Fibroblast of villous mesenchyme (primary cell): ENCODE results near the gene ADGRF1. TPM values are rescaled to one million over a fixed set of nuclear protein-coding genes. Genes with fewer than 3 reads are reported as not detected.
"Not testable (repeated sequence)": the region's sequence is repeated elsewhere in the genome, so short reads cannot be mapped to it uniquely, and the experiment has no call there.

Experiments
- DNase-seq: peaks from one replicate; pipeline ENCODE4 v3.0.0-alpha.2; 2010; ENCODE audit warnings: low read depth
- H3K4me3 ChIP-seq: 2 replicates; pipeline ENCODE4 v1.5.1; 2011; ENCODE audit warnings: low read depth, mild to moderate bottlenecking, low read length
- total RNA-seq: library from RNA; depleted of rRNA; stranded (reverse); fragments of >200 nt; gene quantifications from 2 replicates; pipeline ENCODE4 v1.2.3, GENCODE V29; 2012
- TF ChIP-seq, protein P1 (sequence below): IDR thresholded peaks from 2 replicates; pipeline ENCODE4 v1.5.1; 2012; ENCODE audit warnings: low read depth, mild to moderate bottlenecking, low read length; ENCODE audit not compliant: insufficient read depth

Gene ADGRF1
- total RNA-seq, 1 donor: under 0.01 TPM

DNA sequence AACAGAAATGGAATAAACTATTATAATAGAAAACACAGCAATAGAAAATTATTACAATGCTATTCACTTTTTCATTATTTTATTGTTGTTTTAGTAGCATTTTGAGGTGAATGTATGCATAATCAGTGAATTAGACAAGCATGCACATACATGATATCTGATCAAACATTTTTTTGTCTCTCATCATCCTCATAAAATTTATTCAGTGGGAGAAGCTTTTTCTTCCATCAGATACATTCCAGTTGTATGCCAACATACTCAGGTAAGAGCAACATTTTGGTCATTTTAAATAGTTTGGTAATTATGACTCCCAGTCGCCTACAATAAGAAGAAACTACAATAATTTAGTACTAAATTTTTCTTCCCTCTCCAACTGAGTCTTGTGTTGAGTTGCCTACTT lies 44.5 kb downstream of the ADGRF1 start:
- TF ChIP-seq, protein P1, sequence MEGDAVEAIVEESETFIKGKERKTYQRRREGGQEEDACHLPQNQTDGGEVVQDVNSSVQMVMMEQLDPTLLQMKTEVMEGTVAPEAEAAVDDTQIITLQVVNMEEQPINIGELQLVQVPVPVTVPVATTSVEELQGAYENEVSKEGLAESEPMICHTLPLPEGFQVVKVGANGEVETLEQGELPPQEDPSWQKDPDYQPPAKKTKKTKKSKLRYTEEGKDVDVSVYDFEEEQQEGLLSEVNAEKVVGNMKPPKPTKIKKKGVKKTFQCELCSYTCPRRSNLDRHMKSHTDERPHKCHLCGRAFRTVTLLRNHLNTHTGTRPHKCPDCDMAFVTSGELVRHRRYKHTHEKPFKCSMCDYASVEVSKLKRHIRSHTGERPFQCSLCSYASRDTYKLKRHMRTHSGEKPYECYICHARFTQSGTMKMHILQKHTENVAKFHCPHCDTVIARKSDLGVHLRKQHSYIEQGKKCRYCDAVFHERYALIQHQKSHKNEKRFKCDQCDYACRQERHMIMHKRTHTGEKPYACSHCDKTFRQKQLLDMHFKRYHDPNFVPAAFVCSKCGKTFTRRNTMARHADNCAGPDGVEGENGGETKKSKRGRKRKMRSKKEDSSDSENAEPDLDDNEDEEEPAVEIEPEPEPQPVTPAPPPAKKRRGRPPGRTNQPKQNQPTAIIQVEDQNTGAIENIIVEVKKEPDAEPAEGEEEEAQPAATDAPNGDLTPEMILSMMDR: no peak
- H3K4me3 ChIP-seq: no peak overlapping the region
- DNase-seq: no peak

DNA sequence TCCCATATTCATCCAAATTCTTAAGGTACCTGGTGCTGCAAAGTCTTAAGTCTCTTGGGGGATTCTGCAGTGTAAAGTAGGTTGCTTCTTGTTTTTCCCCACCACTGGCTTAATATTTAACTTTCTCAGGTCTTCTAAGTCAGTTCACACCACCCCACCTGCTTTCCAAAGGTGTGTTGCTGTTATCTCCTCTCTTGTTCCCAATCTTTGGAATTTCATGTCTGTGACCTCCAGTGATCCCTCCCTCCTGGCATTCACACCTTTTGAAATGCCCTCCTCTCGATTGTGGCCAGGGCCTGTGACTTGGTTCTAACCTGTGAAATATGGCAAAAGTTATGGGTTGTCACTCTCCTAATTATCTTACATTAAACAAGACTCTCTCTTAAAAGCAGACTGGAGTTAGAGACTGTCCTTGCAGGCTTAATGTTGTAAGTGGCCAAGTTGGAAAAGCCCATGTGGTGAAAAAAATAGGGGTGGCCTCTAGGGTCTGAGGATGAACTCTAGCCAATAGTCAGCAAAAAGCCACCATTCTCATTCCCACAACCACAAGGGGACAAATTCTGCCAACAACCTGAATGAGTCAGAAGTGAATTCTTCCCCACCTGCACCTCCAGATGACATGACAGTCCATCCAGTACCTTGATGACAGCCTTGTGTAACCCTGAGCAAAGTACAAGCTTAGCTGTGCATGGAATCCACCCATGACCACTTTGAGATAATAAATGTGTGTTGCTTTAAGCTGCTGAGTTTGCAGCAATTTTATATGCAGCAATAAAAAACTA lies 45.1 kb downstream of the ADGRF1 start:
- H3K4me3 ChIP-seq: no peak overlapping the region
- TF ChIP-seq, protein P1: no peak
- no peak for DNase-seq

DNA sequence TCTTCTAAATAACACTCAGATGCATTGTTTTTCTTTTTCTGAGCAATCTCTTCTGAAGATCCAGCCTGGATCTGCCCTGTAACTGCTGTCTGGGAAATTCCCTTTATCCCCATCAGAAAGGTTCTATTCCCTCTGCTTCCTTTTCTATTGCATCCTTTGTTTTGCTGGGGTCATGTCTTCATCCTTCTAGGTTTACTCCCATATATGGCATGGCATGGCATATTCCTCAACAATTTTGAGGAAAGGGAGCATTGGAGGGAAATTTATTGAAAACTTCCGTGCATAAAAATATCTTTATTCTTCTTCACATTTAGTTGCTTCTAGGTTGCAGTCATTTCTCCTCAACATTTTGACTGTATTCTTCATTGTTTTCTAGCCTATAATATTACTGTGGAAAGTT lies 47.2 kb downstream of the ADGRF1 start:
- no peak overlapping the region for H3K4me3 ChIP-seq
- no peak for DNase-seq
- TF ChIP-seq, protein P1: no peak

DNA sequence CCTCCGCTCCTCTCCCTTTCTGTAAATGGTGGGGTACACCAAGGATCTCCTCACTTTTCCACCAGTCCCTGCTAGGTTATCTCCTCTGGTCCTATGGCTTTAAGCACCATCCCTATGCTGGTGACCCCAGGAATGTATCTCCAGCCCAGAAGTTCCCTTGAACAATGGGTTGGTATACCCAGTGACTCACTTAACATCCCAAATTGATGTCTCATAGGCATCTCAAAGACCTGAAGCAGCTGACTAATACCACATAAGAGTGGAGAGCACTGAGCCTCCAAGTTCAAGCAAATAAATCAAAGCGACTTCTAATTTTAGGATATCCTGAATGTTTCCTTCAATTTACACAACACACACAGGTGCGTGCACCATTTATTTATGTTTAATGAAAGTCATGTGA lies 48.3 kb downstream of the ADGRF1 start:
- peak; percentile 15 for DNase-seq
- no peak overlapping the region for H3K4me3 ChIP-seq
- TF ChIP-seq, protein P1: no peak

DNA sequence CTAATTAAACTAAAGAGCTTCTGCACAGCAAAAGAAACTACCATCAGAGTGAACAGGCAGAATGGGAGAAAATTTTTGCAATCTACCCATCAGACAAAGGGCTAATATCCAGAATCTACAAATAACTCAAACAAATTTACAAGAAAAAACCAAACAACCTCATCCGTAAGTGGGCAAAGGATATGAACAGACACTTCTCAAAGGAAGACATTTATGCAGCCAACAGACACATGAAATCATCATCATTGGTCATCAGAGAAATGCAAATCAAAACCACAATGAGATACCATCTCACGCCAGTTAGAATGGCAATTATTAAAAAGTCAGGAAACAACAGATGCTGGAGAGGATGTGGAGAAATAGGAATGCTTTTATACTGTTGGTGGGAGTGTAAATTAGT lies 49.7 kb downstream of the ADGRF1 start:
- DNase-seq, H3K4me3 ChIP-seq: not testable (repeated sequence)

DNA sequence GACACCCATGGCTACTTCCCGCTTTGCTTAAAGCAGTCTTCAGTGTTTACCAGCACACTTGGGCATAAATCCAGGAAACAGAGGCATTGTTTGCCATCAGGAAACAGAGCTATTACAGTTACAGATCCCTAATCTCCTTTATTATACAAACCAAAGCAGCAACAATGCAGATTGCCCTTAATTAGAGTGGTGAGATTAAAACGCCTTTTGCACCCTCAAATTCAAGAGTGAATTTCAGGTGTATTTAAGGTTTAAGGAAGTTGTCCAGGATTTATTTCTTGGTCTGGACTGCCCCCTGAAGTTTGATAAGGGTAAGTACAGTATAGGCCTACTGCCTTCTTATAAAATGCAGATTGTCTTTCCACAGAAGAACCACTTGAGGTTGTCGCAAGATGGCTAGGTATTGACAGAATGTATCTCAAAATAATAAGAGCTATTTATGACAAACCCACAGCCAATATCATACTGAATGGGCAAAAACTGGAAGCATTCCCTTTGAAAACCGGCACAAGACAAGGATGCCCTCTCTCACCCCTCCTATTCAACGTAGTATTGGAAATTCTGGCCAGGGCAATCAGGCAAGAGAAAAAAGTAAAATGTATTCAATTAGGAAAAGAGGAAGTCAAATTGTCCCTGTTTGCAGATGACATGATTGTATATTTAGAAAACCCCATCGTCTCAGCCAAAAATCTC lies 51.2 kb downstream of the ADGRF1 start:
- DNase-seq: peak; percentile 63
- H3K4me3 ChIP-seq: not testable (repeated sequence)
- TF ChIP-seq, protein P1: peak; percentile 62

DNA sequence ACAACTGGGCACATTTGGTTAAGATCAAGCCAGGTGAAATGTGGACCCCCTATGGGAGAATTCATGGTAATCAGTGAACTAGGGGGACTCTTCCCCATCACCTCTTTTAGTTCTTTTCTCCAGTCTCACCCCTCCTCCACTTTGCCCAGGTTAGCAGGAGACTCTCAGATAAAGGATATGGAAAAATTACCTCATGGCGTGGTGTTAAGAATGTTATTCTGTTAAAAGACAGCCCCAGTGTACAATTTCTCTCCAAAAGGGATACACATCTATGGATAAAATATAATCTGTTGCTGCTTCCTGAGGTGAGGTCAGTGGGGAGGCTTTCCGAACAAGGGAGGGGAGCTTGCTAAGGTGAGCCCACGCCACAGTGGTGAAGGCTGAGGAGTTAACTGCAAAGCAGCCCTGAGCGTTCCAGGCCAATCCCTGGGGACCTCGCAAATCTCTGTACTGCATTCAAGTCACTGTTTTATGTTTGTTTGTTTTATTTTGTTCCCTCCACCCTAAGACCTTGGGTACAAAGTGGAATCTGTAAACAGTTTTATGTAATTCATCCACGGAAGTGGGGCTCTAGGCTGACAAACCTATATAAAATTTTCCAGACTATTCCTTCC lies 52.0 kb downstream of the ADGRF1 start:
- no peak overlapping the region for H3K4me3 ChIP-seq
- DNase-seq: no peak
- TF ChIP-seq, protein P1: no peak
